Activated T-helper 17 cell treated with anti-CD3 and anti-CD28 coated beads, Interleukin-2, amount 50 U/mL, for 72 hours (primary cell): Measurements from ENCODE around the gene DEPDC5. TPM values are rescaled to one million over a fixed set of nuclear protein-coding genes. Genes with fewer than 3 reads are reported as not detected.
A peak's percentile ranks its signal among the peaks of the same experiment; 100 is the strongest.
"Not testable (repeated sequence)": the region's sequence is repeated elsewhere in the genome, so short reads cannot be mapped to it uniquely, and the experiment has no call there.

Source experiments
- ATAC-seq: fragments of 150-1000 bp; cut with Tn5 transposase; replicated peaks from 2 replicates; pipeline ENCODE4 v1.10.0; 2021; ENCODE audit warnings: mild to moderate bottlenecking, moderate library complexity
- H3K27ac Mint-ChIP-seq: one replicate; pipeline ENCODE4 v1.8.0; 2022; ENCODE audit warnings: mixed read lengths
- H3K27me3 Mint-ChIP-seq: one replicate; pipeline ENCODE4 v1.8.0; 2022; ENCODE audit warnings: mixed read lengths
- H3K36me3 Mint-ChIP-seq: one replicate; pipeline ENCODE4 v1.8.0; 2022; ENCODE audit warnings: low read depth, mild to moderate bottlenecking, mixed read lengths
- H3K4me1 Mint-ChIP-seq: one replicate; pipeline ENCODE4 v1.8.0; 2022; ENCODE audit warnings: mixed read lengths
- H3K4me3 Mint-ChIP-seq: one replicate; pipeline ENCODE4 v1.8.0; 2022; ENCODE audit warnings: mild to moderate bottlenecking, mixed read lengths
- H3K9me3 Mint-ChIP-seq: one replicate; pipeline ENCODE4 v1.8.0; 2022; ENCODE audit warnings: mixed read lengths
- total RNA-seq, 2 donors: library from RNA; stranded (reverse); gene quantifications; one replicate each; pipeline ENCODE4 v1.2.3, GENCODE V29; 2022

Gene DEPDC5
- 10 to 100 TPM; 50.0 to 57.1 TPM for total RNA-seq

DNA sequence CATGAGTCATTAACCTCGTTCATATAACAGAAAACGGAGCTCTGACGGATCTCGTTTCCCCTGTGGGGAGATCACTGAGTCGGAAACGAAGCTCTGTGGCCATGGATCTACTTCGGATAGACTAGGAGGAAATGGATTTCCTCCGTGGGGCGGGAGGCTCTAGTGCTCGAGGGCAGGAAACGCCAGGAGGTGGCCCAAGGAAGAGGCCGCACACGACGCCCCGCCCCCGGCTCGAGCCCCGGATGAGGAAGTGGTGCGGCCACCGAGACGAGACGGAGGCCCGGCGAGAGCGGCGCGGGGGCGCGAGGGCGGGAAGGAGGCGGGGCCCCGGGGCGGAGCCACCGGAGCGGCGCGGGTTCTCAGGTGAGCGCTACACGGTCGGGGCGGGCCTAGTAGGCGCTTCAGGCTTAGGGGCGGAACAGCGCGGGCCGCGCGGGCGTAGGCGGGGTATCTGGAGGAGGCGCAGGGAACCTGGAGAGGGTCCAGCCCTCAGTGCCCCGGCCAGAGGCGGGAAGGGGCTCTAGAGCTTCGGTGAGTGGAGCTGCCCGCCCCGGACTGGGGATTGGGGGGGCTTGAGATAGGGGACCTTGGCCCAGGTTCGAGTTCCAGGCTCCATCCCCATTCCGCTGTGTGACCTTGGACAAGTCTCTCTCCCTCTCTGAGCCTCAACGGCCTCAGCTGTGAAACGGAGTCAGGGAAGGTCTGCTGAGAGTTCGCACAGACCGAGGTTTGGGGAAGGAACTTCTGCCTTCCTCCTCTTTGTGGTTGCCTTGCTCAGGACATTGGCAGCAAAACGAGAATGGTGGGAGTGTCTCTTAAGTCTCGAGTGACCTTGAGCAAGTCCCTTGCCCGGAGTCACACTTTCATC is at the start of gene DEPDC5:
Gene DEPDC5 (plus strand): TSS at position 386 of the 868 bp plus-strand sequence. CDS start 903 bp downstream, outside the sequence.
- ATAC-seq: peak; percentile 84
- Mint-ChIP-seq H3K27me3 (no peaks in the 10 kb centered on the region), H3K27ac (peak within 1 kb of the TSS; percentile 96), H3K36me3 (peaks cover 39% of the 10 kb centered on the region), H3K4me1 (peaks cover 24% of the 10 kb centered on the region), H3K4me3 (peak within 1 kb of the TSS; percentile 95), H3K9me3 (no peaks in the 10 kb centered on the region)

DNA sequence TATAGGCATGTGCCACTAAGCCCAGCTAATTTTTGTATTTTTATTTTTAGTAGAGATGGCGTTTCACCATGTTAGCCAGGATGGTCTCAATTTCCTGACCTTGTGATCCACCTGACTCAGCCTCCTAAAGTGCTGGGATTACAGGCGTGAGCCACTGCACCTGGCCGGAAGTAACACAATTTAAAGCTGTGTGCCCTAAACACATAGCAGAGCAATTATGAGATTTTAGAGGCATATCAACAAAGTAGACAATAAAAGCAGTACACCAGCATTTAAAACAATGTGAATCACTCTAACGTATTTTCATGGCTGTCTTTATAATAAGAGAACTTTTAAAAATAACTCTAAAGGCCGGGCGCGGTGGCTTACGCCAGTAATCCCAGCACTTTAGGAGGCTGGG is 46.3 kb upstream of the DEPDC5 start:
- Mint-ChIP-seq H3K27me3 (no peaks in the 10 kb centered on the region), H3K27ac (no peak overlapping the region), H3K9me3 (no peaks in the 10 kb centered on the region), H3K36me3 (peaks cover 75% of the 10 kb centered on the region), H3K4me3 (no peak overlapping the region), H3K4me1 (peaks cover 5% of the 10 kb centered on the region)
- ATAC-seq: no peak

DNA sequence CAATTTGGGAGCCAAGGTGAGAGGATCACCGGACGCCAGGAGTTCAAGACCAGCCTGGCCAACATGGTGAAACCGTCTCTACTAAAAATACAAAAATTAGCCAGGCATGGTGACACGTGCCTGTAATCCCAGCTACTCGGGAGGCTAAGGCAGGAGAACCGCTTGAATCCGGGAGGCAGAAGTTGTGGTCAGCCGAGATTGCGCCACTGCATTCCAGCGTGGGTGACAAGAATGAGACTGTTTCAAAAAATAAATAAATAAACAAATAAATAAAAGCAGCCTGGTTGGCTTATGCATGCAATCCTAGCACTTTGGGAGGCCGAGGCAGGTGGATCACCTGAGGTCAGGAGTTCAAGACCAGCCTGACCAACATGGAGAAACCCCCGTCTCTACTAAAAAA is 42.6 kb upstream of the DEPDC5 start:
- H3K27me3 Mint-ChIP-seq, H3K27ac Mint-ChIP-seq, ATAC-seq, H3K4me1 Mint-ChIP-seq, H3K4me3 Mint-ChIP-seq, H3K9me3 Mint-ChIP-seq: not testable (repeated sequence)
- peaks cover 81% of the 10 kb centered on the region for H3K36me3 Mint-ChIP-seq

DNA sequence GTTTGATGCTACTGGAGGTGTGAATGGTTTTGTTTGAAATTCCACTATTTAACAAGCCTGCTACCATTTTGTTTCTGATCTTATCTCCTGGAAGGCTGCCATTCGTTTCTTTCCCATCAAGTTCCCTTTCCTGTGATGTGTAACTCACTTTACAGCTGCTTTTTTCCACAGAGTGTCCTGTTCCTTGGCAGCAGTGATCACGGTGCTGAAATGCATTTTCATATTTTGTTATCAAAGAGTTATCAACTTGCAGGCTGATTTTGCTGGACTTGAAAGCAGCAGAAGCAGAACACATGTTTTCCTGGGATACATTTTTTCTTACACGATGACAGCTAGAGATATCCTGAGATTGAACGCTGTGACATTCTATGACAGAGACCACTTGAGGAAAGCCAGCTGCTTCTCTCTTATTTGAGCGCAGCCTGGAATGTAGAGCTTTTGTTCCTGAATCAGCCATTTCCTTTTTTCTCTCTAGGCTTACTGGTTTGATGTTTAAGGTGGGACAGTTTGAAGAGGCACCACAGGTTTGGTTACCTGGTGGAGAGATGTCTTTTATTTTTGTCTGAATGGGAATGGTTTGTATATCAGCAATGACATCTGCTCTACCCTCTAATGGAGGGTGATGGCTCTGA is 38.6 kb upstream of the DEPDC5 start:
- H3K27ac Mint-ChIP-seq: peak overlapping the region; percentile 15
- no peaks in the 10 kb centered on the region for H3K27me3 Mint-ChIP-seq
- H3K36me3 Mint-ChIP-seq: peaks cover 98% of the 10 kb centered on the region
- no peaks in the 10 kb centered on the region for H3K4me1 Mint-ChIP-seq
- no peak for ATAC-seq
- H3K4me3 Mint-ChIP-seq: no peak overlapping the region
- no peaks in the 10 kb centered on the region for H3K9me3 Mint-ChIP-seq

- Mint-ChIP-seq H3K27ac (no peak overlapping the region), H3K27me3 (no peaks in the 10 kb centered on the region), H3K4me1 (no peaks in the 10 kb centered on the region), H3K9me3 (no peaks in the 10 kb centered on the region), H3K36me3 (peaks cover 96% of the 10 kb centered on the region), H3K4me3 (no peak overlapping the region)
- ATAC-seq: no peak
These were observed 33.9 kb upstream of the DEPDC5 start for GRCh38 chr22:31719850-31720471.

- no peaks in the 10 kb centered on the region for H3K9me3 Mint-ChIP-seq
- H3K4me1 Mint-ChIP-seq: no peaks in the 10 kb centered on the region
- no peaks in the 10 kb centered on the region for H3K27me3 Mint-ChIP-seq
- H3K36me3 Mint-ChIP-seq: peaks cover 80% of the 10 kb centered on the region
- no peak overlapping the region for H3K4me3 Mint-ChIP-seq
- no peak for ATAC-seq
- H3K27ac Mint-ChIP-seq: no peak overlapping the region
These were observed 30.1 kb upstream of the DEPDC5 start for GRCh38 chr22:31723723-31724122.

GRCh38 chr22:31726692-31727091 is 27.1 kb upstream of the DEPDC5 start:
- Mint-ChIP-seq H3K36me3 (peaks cover 60% of the 10 kb centered on the region), H3K4me1 (no peaks in the 10 kb centered on the region), H3K9me3 (no peaks in the 10 kb centered on the region), H3K27me3 (no peaks in the 10 kb centered on the region), H3K4me3 (no peak overlapping the region), H3K27ac (no peak overlapping the region)
- ATAC-seq: no peak

DNA sequence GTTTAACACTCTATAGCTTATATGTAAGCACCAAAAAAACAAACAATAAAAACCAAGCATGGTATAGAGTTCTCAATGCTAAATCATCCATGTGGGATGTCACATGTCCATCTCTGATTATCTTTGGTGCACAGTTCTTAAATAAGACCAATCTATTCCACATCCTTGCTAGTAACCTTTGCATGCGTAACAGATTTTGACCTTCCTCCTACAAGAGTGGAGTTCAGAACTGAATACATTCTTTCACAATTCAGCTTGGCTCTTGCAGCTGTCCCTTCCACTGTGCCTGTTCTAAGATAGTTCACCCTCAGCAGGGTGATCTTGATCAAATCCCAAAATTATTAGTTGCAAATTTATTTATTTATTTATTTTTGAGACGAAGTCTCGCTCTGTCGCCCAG is 25.0 kb upstream of the DEPDC5 start:
- ATAC-seq: no peak
- Mint-ChIP-seq H3K27ac (no peak overlapping the region), H3K27me3 (no peaks in the 10 kb centered on the region), H3K36me3 (peaks cover 52% of the 10 kb centered on the region), H3K4me1 (peaks cover 7% of the 10 kb centered on the region), H3K9me3 (no peaks in the 10 kb centered on the region), H3K4me3 (no peak overlapping the region)

DNA sequence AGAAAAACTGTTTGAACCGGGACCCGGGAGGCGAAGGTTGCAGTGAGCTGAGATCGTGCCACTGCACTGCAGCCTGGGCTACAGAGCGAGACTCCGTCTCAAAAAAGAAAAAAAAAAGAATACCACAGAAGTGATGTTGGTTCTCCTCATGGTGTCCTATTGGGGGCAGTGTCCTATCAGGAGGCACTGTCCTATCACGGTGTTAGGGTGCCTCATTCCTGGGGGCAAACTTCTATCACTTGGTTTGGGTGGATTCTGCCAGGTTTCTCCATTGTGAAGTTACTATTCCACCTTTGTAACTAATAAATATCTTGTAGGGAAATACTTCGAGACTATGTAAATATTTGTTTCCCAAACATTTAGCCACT is 23.5 kb upstream of the DEPDC5 start:
- peaks cover 54% of the 10 kb centered on the region for H3K36me3 Mint-ChIP-seq
- H3K4me1 Mint-ChIP-seq: peaks cover 9% of the 10 kb centered on the region
- no peak for ATAC-seq
- H3K27ac Mint-ChIP-seq: no peak overlapping the region
- H3K27me3 Mint-ChIP-seq: no peaks in the 10 kb centered on the region
- H3K9me3 Mint-ChIP-seq: no peaks in the 10 kb centered on the region
- no peak overlapping the region for H3K4me3 Mint-ChIP-seq

- peaks cover 9% of the 10 kb centered on the region for H3K4me1 Mint-ChIP-seq
- no peak for ATAC-seq
- peaks cover 68% of the 10 kb centered on the region for H3K36me3 Mint-ChIP-seq
- H3K27me3 Mint-ChIP-seq: no peaks in the 10 kb centered on the region
- no peak overlapping the region for H3K4me3 Mint-ChIP-seq
- no peak overlapping the region for H3K27ac Mint-ChIP-seq
- H3K9me3 Mint-ChIP-seq: no peaks in the 10 kb centered on the region
These were observed 21.6 kb upstream of the DEPDC5 start for GRCh38 chr22:31732089-31732829.

DNA sequence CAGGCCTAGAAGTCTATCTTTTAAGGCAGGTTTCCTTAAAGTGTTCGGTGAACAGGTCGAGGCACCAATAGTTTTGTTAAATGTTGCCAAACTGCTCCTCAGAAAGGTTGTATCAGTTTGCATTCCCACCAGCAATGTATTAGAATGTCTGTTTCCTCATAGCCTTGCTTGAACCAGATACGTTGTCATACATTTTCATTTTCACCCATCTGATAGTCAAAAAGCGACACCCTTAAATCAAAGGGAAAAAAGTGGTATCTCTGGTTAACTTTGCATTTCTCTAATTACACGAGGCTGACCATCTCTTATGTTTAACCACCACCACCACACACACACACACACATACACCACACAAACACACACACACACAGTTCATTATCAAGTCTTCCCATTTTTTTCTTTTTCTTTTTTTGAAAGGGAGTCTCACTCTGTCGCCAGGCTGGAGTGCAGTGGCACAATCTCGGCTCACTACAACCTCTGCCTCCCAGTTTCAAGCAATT is 20.2 kb upstream of the DEPDC5 start:
- H3K4me1 Mint-ChIP-seq: peaks cover 15% of the 10 kb centered on the region
- peaks cover 71% of the 10 kb centered on the region for H3K36me3 Mint-ChIP-seq
- peak; percentile 63 for ATAC-seq
- H3K27me3 Mint-ChIP-seq: no peaks in the 10 kb centered on the region
- no peaks in the 10 kb centered on the region for H3K9me3 Mint-ChIP-seq
- H3K27ac Mint-ChIP-seq: peak overlapping the region; percentile 74
- H3K4me3 Mint-ChIP-seq: peak overlapping the region; percentile 29

GRCh38 chr22:31734512-31734911 is 19.3 kb upstream of the DEPDC5 start:
- Mint-ChIP-seq H3K9me3 (no peaks in the 10 kb centered on the region), H3K4me1 (peaks cover 22% of the 10 kb centered on the region), H3K27me3 (no peaks in the 10 kb centered on the region), H3K36me3 (peaks cover 79% of the 10 kb centered on the region), H3K4me3 (no peak overlapping the region), H3K27ac (no peak overlapping the region)
- no peak for ATAC-seq

- Mint-ChIP-seq H3K27me3 (no peaks in the 10 kb centered on the region), H3K9me3 (no peaks in the 10 kb centered on the region), H3K4me3 (no peak overlapping the region), H3K27ac (no peak overlapping the region), H3K4me1 (peaks cover 25% of the 10 kb centered on the region), H3K36me3 (peaks cover 89% of the 10 kb centered on the region)
- ATAC-seq: no peak
These were observed 17.4 kb upstream of the DEPDC5 start for GRCh38 chr22:31736458-31736857.

DNA sequence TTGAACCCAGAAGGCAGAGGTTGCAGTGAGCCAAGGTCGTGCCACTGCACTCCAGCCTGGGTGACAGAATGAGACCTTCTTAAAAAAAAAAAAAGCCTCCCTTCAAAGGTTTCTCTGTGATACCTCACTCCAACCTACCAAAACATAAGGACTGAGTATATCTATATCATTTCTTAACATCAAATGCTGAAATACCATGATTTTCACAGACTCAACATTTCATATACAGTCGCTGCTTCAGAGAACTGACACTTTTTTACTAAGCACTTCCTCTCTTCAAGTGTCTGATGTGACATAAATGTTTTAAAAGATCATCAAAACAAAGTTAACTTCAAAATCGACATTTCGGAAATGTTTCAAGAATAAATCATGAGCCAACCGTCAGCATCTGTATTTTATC is 15.9 kb upstream of the DEPDC5 start:
- no peaks in the 10 kb centered on the region for H3K9me3 Mint-ChIP-seq
- peaks cover 29% of the 10 kb centered on the region for H3K4me1 Mint-ChIP-seq
- no peaks in the 10 kb centered on the region for H3K27me3 Mint-ChIP-seq
- no peak for ATAC-seq
- peak overlapping the region; percentile 37 for H3K27ac Mint-ChIP-seq
- H3K4me3 Mint-ChIP-seq: peak overlapping the region; percentile 1
- peaks cover 99% of the 10 kb centered on the region for H3K36me3 Mint-ChIP-seq
